MCF 10A (cell line): ENCODE results near the gene PDLIM7. TPM values are rescaled to one million over a fixed set of nuclear protein-coding genes. Genes with fewer than 3 reads are reported as not detected.
A peak's percentile ranks its signal among the peaks of the same experiment; 100 is the strongest.

Source experiments
- BruUV-seq: library from RNA; stranded (reverse); fragments of 400-500 nt; replicated peaks from 2 replicates; lab custom pipeline; 2021; lab: Mats Ljungman, UMichigan
- CTCF ChIA-PET: fragments of 300-600 bp; sonication (Branson Sonifier 250); formaldehyde crosslinking; extraction: SDS; loops from one replicate; lab custom pipeline; 2021; ENCODE audit warnings: antibody characterized with exemption, inconsistent platforms; lab: Yijun Ruan, JAX
- POLR2A ChIA-PET: fragments of 300-600, 350-650 bp; sonication (Branson Sonifier 250); formaldehyde crosslinking; extraction: SDS; loops from one replicate; lab custom pipeline; 2020; ENCODE audit warnings: antibody characterized with exemption, inconsistent platforms; lab: Yijun Ruan, JAX
- DNase-seq: peaks from one replicate; pipeline ENCODE4 v3.0.0-alpha.2; 2018; ENCODE audit not compliant: unreplicated experiment
- H3K27ac Mint-ChIP-seq: one replicate; pipeline ENCODE4 v1.8.0; 2022; ENCODE audit warnings: mild to moderate bottlenecking, low read depth, mixed read lengths; ENCODE audit not compliant: unreplicated experiment
- H3K27me3 Mint-ChIP-seq: one replicate; pipeline ENCODE4 v1.8.0; 2022; ENCODE audit warnings: mixed read lengths; ENCODE audit not compliant: insufficient read depth, unreplicated experiment
- H3K36me3 Mint-ChIP-seq: one replicate; pipeline ENCODE4 v1.8.0; 2022; ENCODE audit warnings: mild to moderate bottlenecking, moderate library complexity, mixed read lengths; ENCODE audit not compliant: insufficient read depth, unreplicated experiment
- H3K4me1 Mint-ChIP-seq: one replicate; pipeline ENCODE4 v1.8.0; 2022; ENCODE audit warnings: mixed read lengths; ENCODE audit not compliant: insufficient read depth, unreplicated experiment
- H3K4me3 Mint-ChIP-seq: one replicate; pipeline ENCODE4 v1.8.0; 2022; ENCODE audit warnings: mild to moderate bottlenecking, moderate library complexity, mixed read lengths; ENCODE audit not compliant: unreplicated experiment
- H3K9me3 Mint-ChIP-seq: one replicate; pipeline ENCODE4 v1.8.0; 2022; ENCODE audit warnings: mixed read lengths; ENCODE audit not compliant: unreplicated experiment
- CTCF ChIP-seq: fragments of 200-600 bp; IDR thresholded peaks from one replicate; pipeline ENCODE4 v1.8.0; 2022; ENCODE audit warnings: antibody characterized with exemption, mild to moderate bottlenecking; ENCODE audit not compliant: unreplicated experiment
- intact Hi-C: fragments of 100-400 bp; cut with micrococcal nuclease; formaldehyde crosslinking; loops from 2 replicates; pipeline ENCODE4 v1.14.1; 2022
- total RNA-seq: library from RNA; stranded (reverse); gene quantifications from 2 replicates; pipeline ENCODE4 v1.2.3, GENCODE V29; 2022

PDLIM7 gene
- total RNA-seq, 1 experiment from 2014 or later = 257 TPM

GRCh38 chr5:177495243-177496060 is 2.0 kb downstream of the PDLIM7 start:
- Mint-ChIP-seq H3K4me3 (peak overlapping the region; percentile 74), H3K27ac (peak overlapping the region; percentile 70), H3K4me1 (peaks cover 50% of the 10 kb centered on the region), H3K9me3 (no peaks in the 10 kb centered on the region), H3K27me3 (no peaks in the 10 kb centered on the region), H3K36me3 (peaks cover 12% of the 10 kb centered on the region)
- TF ChIP-seq CTCF = no peak
- CTCF ChIA-PET = interaction anchor here (0.9 to 8.6 kb wide), 11 partner anchors 10 to 126 kb away, joined by 3 to 65 read pairs (median 9); no protein-coding TSS in a partner anchor
- BruUV-seq = no TSS peak
- intact Hi-C loops = loop anchor here (2.0 kb wide), 2 partner anchors 17 to 51 kb away; no protein-coding TSS in a partner anchor
- no peak for DNase-seq
- POLR2A ChIA-PET = interaction anchor here (0.5 to 3.9 kb wide), 13 partner anchors 16 to 194 kb away, joined by 3 to 24 read pairs (median 5); partner anchors contain the start of gene GRK6

- Mint-ChIP-seq H3K27me3 (no peaks in the 10 kb centered on the region), H3K36me3 (peaks cover 21% of the 10 kb centered on the region), H3K27ac (peak overlapping the region; percentile 70), H3K4me1 (peaks cover 49% of the 10 kb centered on the region), H3K4me3 (no peak overlapping the region), H3K9me3 (no peaks in the 10 kb centered on the region)
- intact Hi-C loops = no loop called here
- CTCF ChIA-PET = interaction anchor here (1.1 to 8.6 kb wide), 9 partner anchors 9 to 126 kb away, joined by 3 to 65 read pairs (median 12); no protein-coding TSS in a partner anchor
- POLR2A ChIA-PET = interaction anchor here (0.5 to 3.9 kb wide), 7 partner anchors 15 to 193 kb away, joined by 3 to 15 read pairs (median 4); no protein-coding TSS in a partner anchor
- peak; percentile 22 for TF ChIP-seq CTCF
- DNase-seq = peak; percentile 82
- no TSS peak for BruUV-seq
Observed at GRCh38 chr5:177494346-177495195, 2.8 kb downstream of the PDLIM7 start.

GRCh38 chr5:177493795-177494345 is 3.5 kb downstream of the PDLIM7 start:
- Mint-ChIP-seq H3K27me3 (no peaks in the 10 kb centered on the region), H3K4me1 (peaks cover 48% of the 10 kb centered on the region), H3K36me3 (peaks cover 23% of the 10 kb centered on the region), H3K27ac (peak overlapping the region; percentile 70), H3K4me3 (no peak overlapping the region), H3K9me3 (no peaks in the 10 kb centered on the region)
- CTCF ChIA-PET = interaction anchor here (0.6 to 4.6 kb wide), 6 partner anchors 9 to 104 kb away, joined by 3 to 25 read pairs (median 8); no protein-coding TSS in a partner anchor
- no TSS peak for BruUV-seq
- intact Hi-C loops = no loop called here
- POLR2A ChIA-PET = interaction anchor here (0.7 to 3.9 kb wide), 7 partner anchors 14 to 91 kb away, joined by 3 to 15 read pairs (median 4); no protein-coding TSS in a partner anchor
- TF ChIP-seq CTCF = no peak
- DNase-seq = no peak
